Spleen (tissue), 11 donors: ENCODE data around the gene EEIG2. TPM values are rescaled to one million over a fixed set of nuclear protein-coding genes. Genes with fewer than 3 reads are reported as not detected.

Source experiments
- DNase-seq: peaks from one replicate; pipeline ENCODE4 v3.0.0-alpha.2; 2020
- H3K27ac ChIP-seq, 8 donors: fragments of 200-600 bp; sonication (generic) in 7 of 8; 1 replicate in 4 of 8; 2 replicates in 4 of 8; pipeline versions ENCODE4 v1.5.0 to v1.8.0; 2016 to 2021; ENCODE audit warnings: inconsistent platforms in 4 of 8, mild to moderate bottlenecking in 4 of 8, moderate library complexity in 1 of 8
- H3K27me3 ChIP-seq, 7 donors: fragments of 200-600 bp; sonication (generic) in 6 of 7; replicated peaks in 1 of 7; 1 replicate in 4 of 7; 2 replicates in 3 of 7; pipeline versions ENCODE4 v1.5.0 to v1.8.0; 2016 to 2021; ENCODE audit warnings: inconsistent platforms in 3 of 7, mild to moderate bottlenecking in 1 of 7
- H3K36me3 ChIP-seq, 6 donors: fragments of 200-600 bp; sonication (generic) in 5 of 6; 1 replicate in 4 of 6; 2 replicates in 2 of 6; pipeline versions ENCODE4 v1.5.0 to v1.8.0; 2016 to 2021; ENCODE audit warnings: inconsistent platforms in 2 of 6
- H3K4me1 ChIP-seq, 6 donors: fragments of 200-600 bp; sonication (generic) in 5 of 6; 1 replicate in 3 of 6; 2 replicates in 3 of 6; pipeline versions ENCODE4 v1.5.0 to v1.8.0; 2016 to 2021; ENCODE audit warnings: inconsistent platforms in 3 of 6
- H3K4me3 ChIP-seq, 8 donors: fragments of 200-600 bp; sonication (generic) in 7 of 8; 1 replicate in 4 of 8; 2 replicates in 4 of 8; pipeline versions ENCODE4 v1.5.0 to v1.8.0; 2016 to 2021; ENCODE audit warnings: inconsistent platforms in 4 of 8, mild to moderate bottlenecking in 4 of 8, moderate library complexity in 2 of 8
- H3K9me3 ChIP-seq, 8 donors: fragments of 200-600 bp; sonication (generic) in 7 of 8; 1 replicate in 4 of 8; 2 replicates in 4 of 8; pipeline versions ENCODE4 v1.5.0 to v1.8.0; 2016 to 2021; ENCODE audit warnings: inconsistent platforms in 4 of 8
- CTCF ChIP-seq, 11 experiments: fragments of 200-600 bp in 7 of 11; fragments of 450-650 bp in 4 of 11; sonication (generic) in 4 of 11; IDR thresholded peaks in 8 of 11; conservative IDR thresholded peaks in 3 of 11; 1 replicate in 7 of 11; 2 replicates in 4 of 11; pipeline versions ENCODE4 v1.4.0 to v1.8.0; 2016 to 2021; ENCODE audit warnings: antibody characterized with exemption in 11 of 11, inconsistent platforms in 4 of 11, mild to moderate bottlenecking in 1 of 11
- POLR2A ChIP-seq, 3 donors: fragments of 450-650 bp; IDR thresholded peaks; one replicate each; pipeline ENCODE4 v1.5.1; 2017; ENCODE audit warnings: antibody characterized with exemption in 3 of 3, mild to moderate bottlenecking in 1 of 3
- POLR2AphosphoS5 ChIP-seq, 3 donors: sonication (generic); formaldehyde crosslinking; IDR thresholded peaks; one replicate each; pipeline ENCODE4 v1.5.1; 2017; ENCODE audit warnings: antibody characterized with exemption in 3 of 3
- WGBS, 5 donors: extraction: QIAGEN DNeasy Blood & Tissue Kit in 3 of 5; methylation state at CpG; one replicate each; pipeline versions ENCODE4 v1.1.5 to v1.1.7; 2013 to 2018; 5-methylcytosine and 5-hydroxymethylcytosine counted together
- intact Hi-C: fragments of 100-400 bp; cut with DNase I; formaldehyde crosslinking; loops from one replicate; pipeline ENCODE4 v1.15.0; 2023; ENCODE audit warnings: low total_unique reads
- polyA plus RNA-seq, 3 donors: library from polyadenylated mRNA; stranded (reverse); fragments of 200-250 nt; gene quantifications; one replicate each; pipeline ENCODE4 v1.2.1, GENCODE V29; 2013
- total RNA-seq, 7 donors: library from RNA; depleted of rRNA in 3 of 7; stranded (reverse); fragments of >200 nt in 3 of 7; fragmentation: NEBNext Ultra II Directional in 4 of 7; extraction: Animal tissue kit (Norgen Biotek cat#: 25700) in 4 of 7; gene quantifications; one replicate each; pipeline versions ENCODE4 v1.1.0 to v1.2.1, GENCODE V29; 2016 to 2021
- donor health status: healthy with polysubstance abuse.
- donor health status: DM: no; HTN: no; CAD: no; lungs with moderate emphysema.
- donor health status: DM: no; HTN: no; CAD: no.
- donor health status: Bipolar disorder and iron deficiency.
- donor health status: healthy.
- donor health status: DM: no; HTN: no; CAD: no.
- donor health status: DM: yes; HTN: yes; CAD: no.

The EEIG2 gene
- total and polyA plus RNA-seq, 10 donors: 3.3 to 21.1 (median 17.3) TPM

- no peaks in the 10 kb centered on the region for H3K4me1 ChIP-seq
- DNase-seq: no peak
- peaks cover 0 to 13% (median 4%) of the 10 kb centered on the region in 8 donors for H3K9me3 ChIP-seq
- TF ChIP-seq POLR2A (IDR thresholded peaks at IDR 0.05) (no peak), POLR2AphosphoS5 (IDR thresholded peaks at IDR 0.05) (no peak), CTCF (IDR thresholded peaks at IDR 0.05 in 8 of 11, conservative IDR thresholded peaks at IDR 0.05 in 3 of 11) (no peak)
- H3K27ac ChIP-seq: no peak overlapping the region
- intact Hi-C loops: no loop called here
- no peak overlapping the region for H3K4me3 ChIP-seq
- 91 to 98% (median 94%) methylated on average over 2 of the region's 2 CpGs for WGBS, 5 donors
- H3K36me3 ChIP-seq: no peaks in the 10 kb centered on the region
- H3K27me3 ChIP-seq: peaks cover 0 to 4% (median 0%) of the 10 kb centered on the region in 7 donors
Measured at GRCh38 chr1:108527837-108528236, 32.1 kb upstream of the EEIG2 start.

GRCh38 chr1:108531444-108531843 is 28.5 kb upstream of the EEIG2 start:
- intact Hi-C loops: no loop called here
- no peak overlapping the region for H3K27ac ChIP-seq
- no peak for TF ChIP-seq POLR2A (IDR thresholded peaks at IDR 0.05)
- no peak for TF ChIP-seq POLR2AphosphoS5 (IDR thresholded peaks at IDR 0.05)
- TF ChIP-seq CTCF (IDR thresholded peaks at IDR 0.05 in 8 of 11, conservative IDR thresholded peaks at IDR 0.05 in 3 of 11): no peak
- H3K27me3 ChIP-seq: no peaks in the 10 kb centered on the region
- no peaks in the 10 kb centered on the region for H3K9me3 ChIP-seq
- H3K4me3 ChIP-seq: no peak overlapping the region
- H3K36me3 ChIP-seq: no peaks in the 10 kb centered on the region
- no peaks in the 10 kb centered on the region for H3K4me1 ChIP-seq
- no peak for DNase-seq
- 94 to 98% (median 95%) methylated on average over 4 of the region's 4 CpGs for WGBS, 5 donors

GRCh38 chr1:108532730-108533129 is 27.2 kb upstream of the EEIG2 start:
- peaks cover 0 to under 1% (median 0%) of the 10 kb centered on the region in 8 donors for H3K9me3 ChIP-seq
- H3K27ac ChIP-seq: no peak overlapping the region
- H3K27me3 ChIP-seq: no peaks in the 10 kb centered on the region
- TF ChIP-seq CTCF (IDR thresholded peaks at IDR 0.05 in 8 of 11, conservative IDR thresholded peaks at IDR 0.05 in 3 of 11): no peak
- TF ChIP-seq POLR2AphosphoS5 (IDR thresholded peaks at IDR 0.05): no peak
- TF ChIP-seq POLR2A (IDR thresholded peaks at IDR 0.05): no peak
- no peak for DNase-seq
- intact Hi-C loops: no loop called here
- no peak overlapping the region for H3K4me3 ChIP-seq
- no peaks in the 10 kb centered on the region for H3K36me3 ChIP-seq
- WGBS, 5 donors: 53 to 69% (median 62%) methylated on average over 4 of the region's 4 CpGs
- H3K4me1 ChIP-seq: peaks cover 0 to 3% (median 0%) of the 10 kb centered on the region in 6 donors

- Histone ChIP-seq H3K4me1 (peaks cover 0 to 11% (median 0%) of the 10 kb centered on the region in 6 donors), H3K36me3 (no peaks in the 10 kb centered on the region), H3K27me3 (no peaks in the 10 kb centered on the region), H3K9me3 (peaks cover 0 to 8% (median 0%) of the 10 kb centered on the region in 8 donors), H3K4me3 (no peak overlapping the region), H3K27ac (no peak overlapping the region)
- intact Hi-C loops: no loop called here
- TF ChIP-seq POLR2A (IDR thresholded peaks at IDR 0.05): no peak
- no peak for TF ChIP-seq CTCF (IDR thresholded peaks at IDR 0.05 in 8 of 11, conservative IDR thresholded peaks at IDR 0.05 in 3 of 11)
- TF ChIP-seq POLR2AphosphoS5 (IDR thresholded peaks at IDR 0.05): no peak
- no peak for DNase-seq
- WGBS, 5 donors: 42 to 60% (median 53%) methylated on average over 10 of the region's 10 CpGs
Measured at GRCh38 chr1:108533351-108534083, 26.4 kb upstream of the EEIG2 start.
